Measurements from ENCODE around the gene FHIT.

Gene FHIT

GRCh38 chr3:59752925-59753324 lies 1498.3 kb downstream of the FHIT start:
- H3K4me2 ChIP-seq (ENCODE audit: low read length): no peak overlapping the region
- no peak overlapping the region for H3K4me3 ChIP-seq (ENCODE audit: low read length)
- 0 out of 2 replicates have a peak, but pooled peaks cover under 1% of the 10 kb centered on the region for H3K27me3 ChIP-seq (ENCODE audit: low read depth, low read length)
- no peak overlapping the region for H3K27ac ChIP-seq (ENCODE audit: low read length)
- H3K79me2 ChIP-seq (ENCODE audit: low read length): no peaks in the 10 kb centered on the region
- H3K4me1 ChIP-seq (ENCODE audit: low read length): no peaks in the 10 kb centered on the region
- no peaks in the 10 kb centered on the region for H4K20me1 ChIP-seq (ENCODE audit: insufficient read depth, low read length)
- H3K36me3 ChIP-seq (replicated peaks; ENCODE audit: low read depth, low read length): no peaks in the 10 kb centered on the region
- no peaks in the 10 kb centered on the region for H3K9me3 ChIP-seq (ENCODE audit: insufficient read depth, low read length)
- H3K9ac ChIP-seq (ENCODE audit: low read length): no peak overlapping the region
- no peak overlapping the region for H2AFZ ChIP-seq (ENCODE audit: low read depth, low read length)
- TF ChIP-seq CTCF (IDR thresholded peaks at IDR 0.05; ENCODE audit: low read depth, low read length): no peak
- no peak for TF ChIP-seq EZH2phosphoT487 (IDR thresholded peaks at IDR 0.05; ENCODE audit: low read depth)

GRCh38 chr3:59751606-59752005 lies 1499.6 kb downstream of the FHIT start:
- TF ChIP-seq CTCF (IDR thresholded peaks at IDR 0.05; ENCODE audit: low read depth, low read length) (no peak), EZH2phosphoT487 (IDR thresholded peaks at IDR 0.05; ENCODE audit: low read depth) (no peak)

GRCh38 chr3:59750391-59750790 lies 1500.9 kb downstream of the FHIT start:
- Histone ChIP-seq H3K4me1 (ENCODE audit: low read length) (no peaks in the 10 kb centered on the region), H3K27ac (ENCODE audit: low read length) (no peak overlapping the region), H3K4me3 (ENCODE audit: low read length) (no peak overlapping the region), H3K36me3 (replicated peaks; ENCODE audit: low read depth, low read length) (no peaks in the 10 kb centered on the region), H3K4me2 (ENCODE audit: low read length) (no peak overlapping the region), H3K9me3 (ENCODE audit: insufficient read depth, low read length) (no peaks in the 10 kb centered on the region), H3K79me2 (ENCODE audit: low read length) (no peaks in the 10 kb centered on the region), H3K9ac (ENCODE audit: low read length) (no peak overlapping the region), H4K20me1 (ENCODE audit: insufficient read depth, low read length) (no peaks in the 10 kb centered on the region), H2AFZ (ENCODE audit: low read depth, low read length) (no peak overlapping the region), H3K27me3 (ENCODE audit: low read depth, low read length) (no peaks in the 10 kb centered on the region)
- TF ChIP-seq EZH2phosphoT487 (IDR thresholded peaks at IDR 0.05; ENCODE audit: low read depth) (no peak), CTCF (IDR thresholded peaks at IDR 0.05; ENCODE audit: low read depth, low read length) (no peak)

More at GRCh38 chr3:59751606-59752005, 1499.6 kb downstream of the FHIT start:
- Histone ChIP-seq H3K4me2 (ENCODE audit: low read length) (no peak overlapping the region), H3K36me3 (replicated peaks; ENCODE audit: low read depth, low read length) (no peaks in the 10 kb centered on the region), H2AFZ (ENCODE audit: low read depth, low read length) (no peak overlapping the region), H3K27ac (ENCODE audit: low read length) (no peak overlapping the region), H3K9me3 (ENCODE audit: insufficient read depth, low read length) (no peaks in the 10 kb centered on the region), H3K9ac (ENCODE audit: low read length) (no peak overlapping the region), H4K20me1 (ENCODE audit: insufficient read depth, low read length) (no peaks in the 10 kb centered on the region), H3K79me2 (ENCODE audit: low read length) (no peaks in the 10 kb centered on the region), H3K4me3 (ENCODE audit: low read length) (no peak overlapping the region), H3K4me1 (ENCODE audit: low read length) (no peaks in the 10 kb centered on the region), H3K27me3 (ENCODE audit: low read depth, low read length) (no peaks in the 10 kb centered on the region)

GRCh38 chr3:59749291-59749690 lies 1502.0 kb downstream of the FHIT start:
- no peak overlapping the region for H3K4me2 ChIP-seq (ENCODE audit: low read length)
- no peak overlapping the region for H3K9ac ChIP-seq (ENCODE audit: low read length)
- no peaks in the 10 kb centered on the region for H3K79me2 ChIP-seq (ENCODE audit: low read length)
- H3K4me1 ChIP-seq (ENCODE audit: low read length): no peaks in the 10 kb centered on the region
- no peaks in the 10 kb centered on the region for H3K36me3 ChIP-seq (replicated peaks; ENCODE audit: low read depth, low read length)
- no peak overlapping the region for H3K27ac ChIP-seq (ENCODE audit: low read length)
- TF ChIP-seq CTCF (IDR thresholded peaks at IDR 0.05; ENCODE audit: low read depth, low read length) (no peak), EZH2phosphoT487 (IDR thresholded peaks at IDR 0.05; ENCODE audit: low read depth) (no peak)
- no peaks in the 10 kb centered on the region for H3K27me3 ChIP-seq (ENCODE audit: low read depth, low read length)
- H4K20me1 ChIP-seq (ENCODE audit: insufficient read depth, low read length): no peaks in the 10 kb centered on the region
- no peak overlapping the region for H3K4me3 ChIP-seq (ENCODE audit: low read length)
- no peak overlapping the region for H2AFZ ChIP-seq (ENCODE audit: low read depth, low read length)
- no peaks in the 10 kb centered on the region for H3K9me3 ChIP-seq (ENCODE audit: insufficient read depth, low read length)
